Glutamatergic neuron (in vitro differentiated cells): Measurements from ENCODE around the gene SETD2. TPM values are rescaled to one million over a fixed set of nuclear protein-coding genes. Genes with fewer than 3 reads are reported as not detected.

Experiments
- DNase-seq: peaks from one replicate; pipeline ENCODE4 v3.0.0; 2022
- H3K27ac Mint-ChIP-seq: one replicate; pipeline ENCODE4 v1.8.0; 2020; ENCODE audit warnings: mild to moderate bottlenecking, mixed read lengths, inconsistent platforms; ENCODE audit not compliant: unreplicated experiment
- H3K27me3 Mint-ChIP-seq: one replicate; pipeline ENCODE4 v1.8.0; 2020; ENCODE audit warnings: mild to moderate bottlenecking, moderate library complexity, mixed read lengths, inconsistent platforms; ENCODE audit not compliant: unreplicated experiment
- H3K36me3 Mint-ChIP-seq: one replicate; pipeline ENCODE4 v1.8.0; 2020; ENCODE audit warnings: mild to moderate bottlenecking, mixed read lengths, inconsistent platforms; ENCODE audit not compliant: unreplicated experiment
- H3K4me1 Mint-ChIP-seq: one replicate; pipeline ENCODE4 v1.8.0; 2020; ENCODE audit warnings: mild to moderate bottlenecking, low read depth, mixed read lengths, inconsistent platforms; ENCODE audit not compliant: unreplicated experiment
- H3K4me3 Mint-ChIP-seq: one replicate; pipeline ENCODE4 v1.8.0; 2020; ENCODE audit warnings: mild to moderate bottlenecking, mixed read lengths, inconsistent platforms; ENCODE audit not compliant: unreplicated experiment
- H3K9me3 Mint-ChIP-seq: one replicate; pipeline ENCODE4 v1.8.0; 2020; ENCODE audit warnings: mild to moderate bottlenecking, moderate library complexity, mixed read lengths, inconsistent platforms; ENCODE audit not compliant: unreplicated experiment
- total RNA-seq: library from RNA; stranded (reverse); fragmentation: NEBNext Ultra II Directional; extraction: Animal tissue kit (Norgen Biotek cat#: 25700); gene quantifications from one replicate; pipeline ENCODE4 v1.2.1, GENCODE V29; 2021; ENCODE audit not compliant: unreplicated experiment
- TF ChIP-seq, protein P1 (sequence below): fragments of 200-600 bp; sonication (generic); IDR thresholded peaks from one replicate; pipeline ENCODE4 v1.5.0; 2021; ENCODE audit not compliant: partially characterized antibody, unreplicated experiment

Gene SETD2
- total RNA-seq, 1 donor from 2014 or later, result 59.1 TPM

DNA sequence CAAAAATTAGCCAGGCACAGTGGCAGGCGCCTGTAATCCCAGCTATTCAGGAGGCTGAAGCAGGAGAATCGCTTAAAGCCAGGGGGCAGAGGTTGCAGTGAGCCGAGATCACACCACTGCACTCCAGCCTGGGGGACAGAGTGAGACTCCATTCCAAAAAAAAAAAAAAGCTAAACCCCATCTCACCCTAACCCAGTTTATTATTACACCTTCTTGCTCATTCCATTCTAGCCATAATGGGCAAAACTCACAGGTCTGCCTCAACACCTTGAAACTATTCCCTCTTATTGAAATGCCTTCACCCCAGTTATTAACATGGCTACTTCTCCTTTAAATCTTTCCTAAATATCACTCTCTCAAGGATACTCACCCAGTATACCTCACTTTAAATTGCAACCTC, 4.1 kb downstream of the SETD2 start:
- Mint-ChIP-seq H3K9me3 (peaks cover 13% of the 10 kb centered on the region), H3K4me1 (peaks cover 18% of the 10 kb centered on the region), H3K36me3 (no peaks in the 10 kb centered on the region), H3K27me3 (peaks cover 8% of the 10 kb centered on the region), H3K27ac (no peak overlapping the region), H3K4me3 (no peak overlapping the region)
- TF ChIP-seq, protein P1, sequence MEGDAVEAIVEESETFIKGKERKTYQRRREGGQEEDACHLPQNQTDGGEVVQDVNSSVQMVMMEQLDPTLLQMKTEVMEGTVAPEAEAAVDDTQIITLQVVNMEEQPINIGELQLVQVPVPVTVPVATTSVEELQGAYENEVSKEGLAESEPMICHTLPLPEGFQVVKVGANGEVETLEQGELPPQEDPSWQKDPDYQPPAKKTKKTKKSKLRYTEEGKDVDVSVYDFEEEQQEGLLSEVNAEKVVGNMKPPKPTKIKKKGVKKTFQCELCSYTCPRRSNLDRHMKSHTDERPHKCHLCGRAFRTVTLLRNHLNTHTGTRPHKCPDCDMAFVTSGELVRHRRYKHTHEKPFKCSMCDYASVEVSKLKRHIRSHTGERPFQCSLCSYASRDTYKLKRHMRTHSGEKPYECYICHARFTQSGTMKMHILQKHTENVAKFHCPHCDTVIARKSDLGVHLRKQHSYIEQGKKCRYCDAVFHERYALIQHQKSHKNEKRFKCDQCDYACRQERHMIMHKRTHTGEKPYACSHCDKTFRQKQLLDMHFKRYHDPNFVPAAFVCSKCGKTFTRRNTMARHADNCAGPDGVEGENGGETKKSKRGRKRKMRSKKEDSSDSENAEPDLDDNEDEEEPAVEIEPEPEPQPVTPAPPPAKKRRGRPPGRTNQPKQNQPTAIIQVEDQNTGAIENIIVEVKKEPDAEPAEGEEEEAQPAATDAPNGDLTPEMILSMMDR, result no peak
- no peak for DNase-seq

- no peak for DNase-seq
- Mint-ChIP-seq H3K27me3 (peaks cover 2% of the 10 kb centered on the region), H3K27ac (no peak overlapping the region), H3K4me3 (no peak overlapping the region), H3K36me3 (no peaks in the 10 kb centered on the region), H3K9me3 (peaks cover 7% of the 10 kb centered on the region), H3K4me1 (peaks cover 18% of the 10 kb centered on the region)
- TF ChIP-seq, protein P1, result no peak
Measured at GRCh38 chr3:47158208-47158607, 5.7 kb downstream of the SETD2 start.

GRCh38 chr3:47156396-47156795, 7.5 kb downstream of the SETD2 start:
- Mint-ChIP-seq H3K27ac (no peak overlapping the region), H3K9me3 (no peaks in the 10 kb centered on the region), H3K4me1 (peaks cover 14% of the 10 kb centered on the region), H3K4me3 (no peak overlapping the region), H3K36me3 (no peaks in the 10 kb centered on the region), H3K27me3 (no peaks in the 10 kb centered on the region)
- no peak for DNase-seq
- TF ChIP-seq, protein P1, result no peak

- peaks cover 1% of the 10 kb centered on the region for H3K4me1 Mint-ChIP-seq
- TF ChIP-seq, protein P1, result no peak
- H3K9me3 Mint-ChIP-seq, result peaks cover 2% of the 10 kb centered on the region
- H3K27me3 Mint-ChIP-seq, result no peaks in the 10 kb centered on the region
- no peak for DNase-seq
- no peak overlapping the region for H3K27ac Mint-ChIP-seq
- no peaks in the 10 kb centered on the region for H3K36me3 Mint-ChIP-seq
- H3K4me3 Mint-ChIP-seq, result no peak overlapping the region
Measured at GRCh38 chr3:47152578-47152977, 11.3 kb downstream of the SETD2 start.

DNA sequence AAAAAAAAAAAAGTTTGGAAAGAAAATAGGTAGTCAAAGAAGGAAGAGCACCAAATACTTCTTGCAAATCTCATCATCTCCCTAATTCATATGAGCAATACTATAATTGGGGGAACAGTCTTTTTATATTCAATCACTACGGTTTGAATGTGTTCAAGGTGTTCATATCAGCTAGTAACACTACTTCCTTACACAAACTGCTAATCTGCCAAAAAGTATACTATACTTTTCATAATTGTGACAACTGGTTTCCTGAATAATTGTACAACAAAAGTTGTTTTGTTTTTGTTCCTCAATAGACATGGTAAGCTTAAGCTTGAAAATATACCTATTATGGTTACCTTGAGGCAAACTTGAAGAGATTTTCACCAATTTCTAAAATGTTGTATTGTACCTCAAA, 12.1 kb downstream of the SETD2 start:
- H3K27ac Mint-ChIP-seq, result no peak overlapping the region
- H3K9me3 Mint-ChIP-seq, result peaks cover 2% of the 10 kb centered on the region
- H3K27me3 Mint-ChIP-seq, result no peaks in the 10 kb centered on the region
- no peaks in the 10 kb centered on the region for H3K36me3 Mint-ChIP-seq
- TF ChIP-seq, protein P1, result no peak
- H3K4me1 Mint-ChIP-seq, result peaks cover 1% of the 10 kb centered on the region
- no peak overlapping the region for H3K4me3 Mint-ChIP-seq
- no peak for DNase-seq
